Stimulated activated CD4-positive, alpha-beta T cell treated with anti-CD3 and anti-CD28 coated beads, Interleukin-1b, Interleukin-23, amount 100 ng/mL, for 1 hour (primary cell): ENCODE data around the gene ZNF677.
"Not testable (repeated sequence)": the region's sequence is repeated elsewhere in the genome, so short reads cannot be mapped to it uniquely, and the experiment has no call there.

ENCODE experiments used
- DNase-seq, 2 donors: peaks; one replicate each; pipeline ENCODE4 v3.0.0-alpha.2; 2020; ENCODE audit warnings: low read depth in 2 of 2

ZNF677 gene

GRCh38 chr19:53254411-53255341, at the start of gene ZNF677:
ZNF677 (minus strand) TSS chr19:53254873; CDS start chr19:53251550, 3,323 bp downstream.
- peak; percentile 42 to 49 for DNase-seq

GRCh38 chr19:53301341-53301740, 46.7 kb upstream of the ZNF677 start:
- DNase-seq: not testable (repeated sequence)

- no peak for DNase-seq
Measured at GRCh38 chr19:53294786-53295441, 40.2 kb upstream of the ZNF677 start.

GRCh38 chr19:53290758-53291549, 36.3 kb upstream of the ZNF677 start:
- no peak for DNase-seq

GRCh38 chr19:53285087-53285486, 30.4 kb upstream of the ZNF677 start:
- no peak for DNase-seq

- DNase-seq: not testable (repeated sequence)
Measured at GRCh38 chr19:53281947-53282346, 27.3 kb upstream of the ZNF677 start.

- no peak for DNase-seq
Measured at GRCh38 chr19:53275480-53275879, 20.8 kb upstream of the ZNF677 start.

GRCh38 chr19:53272044-53272443, 17.4 kb upstream of the ZNF677 start:
- DNase-seq: no peak

GRCh38 chr19:53269861-53270260, 15.2 kb upstream of the ZNF677 start:
- not testable (repeated sequence) for DNase-seq

- not testable (repeated sequence) for DNase-seq
Measured at GRCh38 chr19:53267623-53268022, 12.9 kb upstream of the ZNF677 start, which contains the start of gene VN1R4. VN1R4 (minus strand) TSS chr19:53267723; CDS start chr19:53267665, 58 bp downstream.

- DNase-seq: not testable (repeated sequence)
Measured at GRCh38 chr19:53257715-53258342, 3.2 kb upstream of the ZNF677 start, which contains the start of gene VN1R2. VN1R2 (plus strand) TSS chr19:53258292; CDS start chr19:53258376, 84 bp downstream.

- DNase-seq: no peak
Measured at GRCh38 chr19:53246498-53246897, 8.2 kb downstream of the ZNF677 start.

GRCh38 chr19:53237114-53237777, 17.4 kb downstream of the ZNF677 start:
- no peak for DNase-seq

- DNase-seq: no peak
Measured at GRCh38 chr19:53224606-53225005, 30.1 kb downstream of the ZNF677 start.

- DNase-seq: not testable (repeated sequence)
Measured at GRCh38 chr19:53222716-53223115, 32.0 kb downstream of the ZNF677 start.

- DNase-seq: no peak
Measured at GRCh38 chr19:53212703-53213320, 41.9 kb downstream of the ZNF677 start.

GRCh38 chr19:53211554-53211953, 43.1 kb downstream of the ZNF677 start:
- not testable (repeated sequence) for DNase-seq

- peak; percentile 96 to 100 for DNase-seq
Measured at GRCh38 chr19:53196777-53197396, 57.8 kb downstream of the ZNF677 start.

GRCh38 chr19:53195265-53195903, 59.3 kb downstream of the ZNF677 start:
- DNase-seq: peak; percentile 43 to 52
